ENCODE measurements around the gene PTX4.

PTX4 gene

GRCh38 chr16:1497014-1497598 is 8.4 kb upstream of the PTX4 start:
- Histone ChIP-seq H3K36me3 (ENCODE audit: control insufficient read depth, insufficient read depth, low read length) (peaks cover 67% of the 10 kb centered on the region), H3K27ac (ENCODE audit: low read depth, low read length) (no peak overlapping the region), H3K9ac (ENCODE audit: low read length) (no peak overlapping the region), H3K9me3 (ENCODE audit: control insufficient read depth, insufficient read depth, low read depth, low read length) (no peaks in the 10 kb centered on the region), H3K27me3 (ENCODE audit: control insufficient read depth, insufficient read depth, low read length) (no peaks in the 10 kb centered on the region), H3K4me1 (ENCODE audit: control insufficient read depth, insufficient read depth, low read length) (peaks cover 5% of the 10 kb centered on the region), H3K4me3 (ENCODE audit: low read depth, low read length) (no peak overlapping the region)

GRCh38 chr16:1496464-1496863 is 7.7 kb upstream of the PTX4 start:
- H3K9me3 ChIP-seq (ENCODE audit: control insufficient read depth, insufficient read depth, low read depth, low read length) = no peaks in the 10 kb centered on the region
- peaks cover 61% of the 10 kb centered on the region for H3K36me3 ChIP-seq (ENCODE audit: control insufficient read depth, insufficient read depth, low read length)
- no peaks in the 10 kb centered on the region for H3K27me3 ChIP-seq (ENCODE audit: control insufficient read depth, insufficient read depth, low read length)
- H3K4me3 ChIP-seq (ENCODE audit: low read depth, low read length) = no peak overlapping the region
- H3K27ac ChIP-seq (ENCODE audit: low read depth, low read length) = no peak overlapping the region
- peaks cover 5% of the 10 kb centered on the region for H3K4me1 ChIP-seq (ENCODE audit: control insufficient read depth, insufficient read depth, low read length)
- no peak overlapping the region for H3K9ac ChIP-seq (ENCODE audit: low read length)

- H3K27me3 ChIP-seq (ENCODE audit: control insufficient read depth, insufficient read depth, low read length) = no peaks in the 10 kb centered on the region
- H3K9ac ChIP-seq (ENCODE audit: low read length) = no peak overlapping the region
- H3K27ac ChIP-seq (ENCODE audit: low read depth, low read length) = no peak overlapping the region
- H3K4me1 ChIP-seq (ENCODE audit: control insufficient read depth, insufficient read depth, low read length) = peaks cover 5% of the 10 kb centered on the region
- H3K9me3 ChIP-seq (ENCODE audit: control insufficient read depth, insufficient read depth, low read depth, low read length) = no peaks in the 10 kb centered on the region
- peaks cover 55% of the 10 kb centered on the region for H3K36me3 ChIP-seq (ENCODE audit: control insufficient read depth, insufficient read depth, low read length)
- H3K4me3 ChIP-seq (ENCODE audit: low read depth, low read length) = no peak overlapping the region
These were observed 7.1 kb upstream of the PTX4 start for GRCh38 chr16:1495889-1496262.

GRCh38 chr16:1495211-1495888 is 6.6 kb upstream of the PTX4 start:
- Histone ChIP-seq H3K27me3 (ENCODE audit: control insufficient read depth, insufficient read depth, low read length) (no peaks in the 10 kb centered on the region), H3K27ac (ENCODE audit: low read depth, low read length) (no peak overlapping the region), H3K4me1 (ENCODE audit: control insufficient read depth, insufficient read depth, low read length) (peaks cover 5% of the 10 kb centered on the region), H3K4me3 (ENCODE audit: low read depth, low read length) (no peak overlapping the region), H3K9ac (ENCODE audit: low read length) (no peak overlapping the region), H3K36me3 (ENCODE audit: control insufficient read depth, insufficient read depth, low read length) (peaks cover 51% of the 10 kb centered on the region), H3K9me3 (ENCODE audit: control insufficient read depth, insufficient read depth, low read depth, low read length) (no peaks in the 10 kb centered on the region)

- H3K4me1 ChIP-seq (ENCODE audit: control insufficient read depth, insufficient read depth, low read length) = peaks cover 5% of the 10 kb centered on the region
- H3K27ac ChIP-seq (ENCODE audit: low read depth, low read length) = no peak overlapping the region
- H3K9ac ChIP-seq (ENCODE audit: low read length) = no peak overlapping the region
- H3K4me3 ChIP-seq (ENCODE audit: low read depth, low read length) = 0 out of 2 replicates have a peak overlapping the region, but pooled peaks have one; percentile 89
- peaks cover 44% of the 10 kb centered on the region for H3K36me3 ChIP-seq (ENCODE audit: control insufficient read depth, insufficient read depth, low read length)
- H3K9me3 ChIP-seq (ENCODE audit: control insufficient read depth, insufficient read depth, low read depth, low read length) = no peaks in the 10 kb centered on the region
- H3K27me3 ChIP-seq (ENCODE audit: control insufficient read depth, insufficient read depth, low read length) = no peaks in the 10 kb centered on the region
These were observed 6.0 kb upstream of the PTX4 start for GRCh38 chr16:1494711-1495110.

GRCh38 chr16:1494129-1494640 is 5.4 kb upstream of the PTX4 start:
- Histone ChIP-seq H3K27ac (ENCODE audit: low read depth, low read length) (no peak overlapping the region), H3K27me3 (ENCODE audit: control insufficient read depth, insufficient read depth, low read length) (no peaks in the 10 kb centered on the region), H3K4me3 (ENCODE audit: low read depth, low read length) (peak overlapping the region; percentile 89), H3K36me3 (ENCODE audit: control insufficient read depth, insufficient read depth, low read length) (peaks cover 40% of the 10 kb centered on the region), H3K4me1 (ENCODE audit: control insufficient read depth, insufficient read depth, low read length) (peaks cover 5% of the 10 kb centered on the region), H3K9ac (ENCODE audit: low read length) (peak overlapping the region; percentile 96), H3K9me3 (ENCODE audit: control insufficient read depth, insufficient read depth, low read depth, low read length) (no peaks in the 10 kb centered on the region)

- no peaks in the 10 kb centered on the region for H3K9me3 ChIP-seq (ENCODE audit: control insufficient read depth, insufficient read depth, low read depth, low read length)
- no peaks in the 10 kb centered on the region for H3K27me3 ChIP-seq (ENCODE audit: control insufficient read depth, insufficient read depth, low read length)
- peaks cover 5% of the 10 kb centered on the region for H3K4me1 ChIP-seq (ENCODE audit: control insufficient read depth, insufficient read depth, low read length)
- peak overlapping the region; percentile 89 for H3K4me3 ChIP-seq (ENCODE audit: low read depth, low read length)
- H3K27ac ChIP-seq (ENCODE audit: low read depth, low read length) = peak overlapping the region; percentile 96
- H3K9ac ChIP-seq (ENCODE audit: low read length) = peak overlapping the region; percentile 96
- H3K36me3 ChIP-seq (ENCODE audit: control insufficient read depth, insufficient read depth, low read length) = peaks cover 36% of the 10 kb centered on the region
These were observed 5.0 kb upstream of the PTX4 start for GRCh38 chr16:1493746-1494094.

GRCh38 chr16:1492923-1493745 is 4.4 kb upstream of the PTX4 start, which contains the start of gene TELO2:
Gene TELO2, plus strand, starts transcription at chr16:1493360. Its CDS starts 922 bp downstream, at chr16:1494282.
- H3K27me3 ChIP-seq (ENCODE audit: control insufficient read depth, insufficient read depth, low read length) = no peaks in the 10 kb centered on the region
- H3K4me1 ChIP-seq (ENCODE audit: control insufficient read depth, insufficient read depth, low read length) = peaks cover 5% of the 10 kb centered on the region
- no peaks in the 10 kb centered on the region for H3K9me3 ChIP-seq (ENCODE audit: control insufficient read depth, insufficient read depth, low read depth, low read length)
- H3K9ac ChIP-seq (ENCODE audit: low read length) = peak within 1 kb of the TSS; percentile 96
- H3K27ac ChIP-seq (ENCODE audit: low read depth, low read length) = peak within 1 kb of the TSS; percentile 96
- H3K4me3 ChIP-seq (ENCODE audit: low read depth, low read length) = peak within 1 kb of the TSS; percentile 89
- peaks cover 36% of the 10 kb centered on the region for H3K36me3 ChIP-seq (ENCODE audit: control insufficient read depth, insufficient read depth, low read length)

GRCh38 chr16:1492082-1492922 is 3.6 kb upstream of the PTX4 start:
- Histone ChIP-seq H3K9me3 (ENCODE audit: control insufficient read depth, insufficient read depth, low read depth, low read length) (no peaks in the 10 kb centered on the region), H3K9ac (ENCODE audit: low read length) (peak overlapping the region; percentile 83), H3K4me3 (ENCODE audit: low read depth, low read length) (peak overlapping the region; percentile 89), H3K27me3 (ENCODE audit: control insufficient read depth, insufficient read depth, low read length) (no peaks in the 10 kb centered on the region), H3K36me3 (ENCODE audit: control insufficient read depth, insufficient read depth, low read length) (peaks cover 30% of the 10 kb centered on the region), H3K4me1 (ENCODE audit: control insufficient read depth, insufficient read depth, low read length) (peaks cover 5% of the 10 kb centered on the region), H3K27ac (ENCODE audit: low read depth, low read length) (no peak overlapping the region)

- Histone ChIP-seq H3K27ac (ENCODE audit: low read depth, low read length) (no peak overlapping the region), H3K36me3 (ENCODE audit: control insufficient read depth, insufficient read depth, low read length) (peaks cover 20% of the 10 kb centered on the region), H3K9ac (ENCODE audit: low read length) (no peak overlapping the region), H3K9me3 (ENCODE audit: control insufficient read depth, insufficient read depth, low read depth, low read length) (no peaks in the 10 kb centered on the region), H3K27me3 (ENCODE audit: control insufficient read depth, insufficient read depth, low read length) (no peaks in the 10 kb centered on the region; the same call in 1 of the 2 replicates), H3K4me3 (ENCODE audit: low read depth, low read length) (no peak overlapping the region), H3K4me1 (ENCODE audit: control insufficient read depth, insufficient read depth, low read length) (peaks cover 5% of the 10 kb centered on the region)
These were observed 2.6 kb upstream of the PTX4 start for GRCh38 chr16:1491327-1491726.

Measured in HUES6 (cell line).